K562 (cell line): Measurements from ENCODE around the gene PRRT1. TPM values are rescaled to one million over a fixed set of nuclear protein-coding genes. Genes with fewer than 3 reads are reported as not detected.
A peak's percentile ranks its signal among the peaks of the same experiment; 100 is the strongest.

Experiments
- CAMTA2 ChIP-seq: fragments of 250-450 bp; sonication (Bioruptor Pico); conservative IDR thresholded peaks from 2 replicates; pipeline ENCODE4 v1.5.1; 2022
- CHD4 ChIP-seq: fragments of 200-600 bp; sonication (generic); IDR thresholded peaks from 3 replicates; pipeline ENCODE4 v1.6.1; 2012; ENCODE audit warnings: low read depth, mild to moderate bottlenecking, mixed read lengths, low read length, inconsistent platforms; ENCODE audit not compliant: insufficient read depth, insufficient replicate concordance, poor library complexity, severe bottlenecking
- FOXJ2 ChIP-seq: fragments of 200-800 bp; sonication (Bioruptor generic); IDR thresholded peaks from 2 replicates; pipeline ENCODE4 v1.6.1; 2016; ENCODE audit warnings: missing genetic modification characterization, missing compliant biosample characterization
- KLF6 ChIP-seq: fragments of 250-450 bp; sonication (Bioruptor Pico); IDR thresholded peaks from 2 replicates; pipeline ENCODE4 v1.4.0; 2020; ENCODE audit warnings: mild to moderate bottlenecking, moderate library complexity, borderline replicate concordance
- MCM7 ChIP-seq, 2 experiments: fragments of 450-650 bp; IDR thresholded peaks; 2 replicates each; pipeline ENCODE4 v1.6.1; 2016 to 2018
- MTA3 ChIP-seq: fragments of 450-650 bp; formaldehyde crosslinking; IDR thresholded peaks from 2 replicates; pipeline ENCODE4 v1.6.1; 2017; ENCODE audit warnings: mild to moderate bottlenecking, borderline replicate concordance
- RBFOX2 ChIP-seq: fragments of 200-400 bp; formaldehyde crosslinking; IDR thresholded peaks from 2 replicates; pipeline ENCODE4 v1.6.1; 2017; ENCODE audit warnings: low read depth, mild to moderate bottlenecking, low read length, moderate library complexity
- SP2 ChIP-seq: IDR thresholded peaks from 2 replicates; pipeline ENCODE4 v1.6.1; 2011; ENCODE audit warnings: mild to moderate bottlenecking, low read depth, low read length, moderate library complexity; ENCODE audit not compliant: poor library complexity, severe bottlenecking; ENCODE audit errors: extremely low read depth
- ZBTB7A ChIP-seq: IDR thresholded peaks from 2 replicates; pipeline ENCODE4 v1.6.1; 2011; ENCODE audit warnings: low read depth, mild to moderate bottlenecking, low read length, moderate library complexity, borderline replicate concordance; ENCODE audit not compliant: control insufficient read depth
- ZEB2 ChIP-seq: fragments of 450-650 bp; IDR thresholded peaks from 2 replicates; pipeline ENCODE4 v1.6.1; 2016
- ZNF121 ChIP-seq: sonication (generic); formaldehyde crosslinking; conservative IDR thresholded peaks from 2 replicates; pipeline ENCODE4 v1.8.0; 2022; ENCODE audit warnings: missing genetic modification reagents
- ZNF212 ChIP-seq: fragments of 450-650 bp; formaldehyde crosslinking; IDR thresholded peaks from 2 replicates; pipeline ENCODE4 v1.4.0; 2020; ENCODE audit warnings: mild to moderate bottlenecking
- ZNF586 ChIP-seq: fragments of 450-650 bp; formaldehyde crosslinking; conservative IDR thresholded peaks from 2 replicates; pipeline ENCODE4 v1.4.0; 2020; ENCODE audit warnings: mild to moderate bottlenecking, moderate library complexity
- ZNF639 ChIP-seq, 2 experiments: fragments of 200-800 bp in 1 of 2; sonication (Bioruptor generic) in 1 of 2; sonication (generic) in 1 of 2; formaldehyde crosslinking in 1 of 2; IDR thresholded peaks in 1 of 2; conservative IDR thresholded peaks in 1 of 2; 2 replicates each; pipeline versions ENCODE4 v1.5.0 to v1.6.1; 2016 to 2020; ENCODE audit warnings: missing compliant biosample characterization in 1 of 2, missing genetic modification characterization in 1 of 2, missing genetic modification reagents in 1 of 2
- ZNF717 ChIP-seq: fragments of 250-450 bp; sonication (Bioruptor Pico); IDR thresholded peaks from 2 replicates; pipeline ENCODE4 v1.5.0; 2021
- polyA plus RNA-seq, 8 experiments: library from polyadenylated mRNA; depleted of rRNA in 4 of 8; stranded (reverse) in 5 of 8; unstranded in 3 of 8; fragments of >200 nt; fragmentation: Nextera tagmentation in 2 of 8; fragmentation: Illumina TruSeq in 1 of 8; extraction: Ambion mirVana in 2 of 8; extraction: Trizol in 1 of 8; gene quantifications; 2 replicates each; pipeline versions ENCODE4 v1.2.1 to v1.2.3, GENCODE V29; 2011 to 2014; ENCODE audit warnings: inconsistent platforms in 1 of 8, missing spikeins in 1 of 8
- total RNA-seq, 7 experiments: library from RNA; depleted of rRNA in 6 of 7; stranded (reverse); fragments of >200 nt in 6 of 7; fragmentation: Illumina TruSeq in 2 of 7; extraction: Trizol in 2 of 7; gene quantifications; 2 replicates each; pipeline versions ENCODE4 v1.2.1 to v1.2.3, GENCODE V29; 2011 to 2021; ENCODE audit warnings: low replicate concordance in 1 of 7
- TF ChIP-seq, protein P1 (sequence below): fragments of 250-450 bp; sonication (Bioruptor Pico); IDR thresholded peaks from 2 replicates; pipeline ENCODE4 v1.5.0; 2021; ENCODE audit warnings: mild to moderate bottlenecking, borderline replicate concordance
- TF ChIP-seq, protein P2 (sequence below): fragments of 250-450 bp; sonication (Bioruptor Pico); IDR thresholded peaks from 2 replicates; pipeline ENCODE4 v1.4.0; 2020; ENCODE audit warnings: borderline replicate concordance

The PRRT1 gene
- total and polyA plus RNA-seq, 9 of the 15 experiments (the other 6 are each of a cell fraction or from before 2014, with no cell fraction given) = 0.14 to 3.5 (median 0.41) TPM

- TF ChIP-seq, protein P1, sequence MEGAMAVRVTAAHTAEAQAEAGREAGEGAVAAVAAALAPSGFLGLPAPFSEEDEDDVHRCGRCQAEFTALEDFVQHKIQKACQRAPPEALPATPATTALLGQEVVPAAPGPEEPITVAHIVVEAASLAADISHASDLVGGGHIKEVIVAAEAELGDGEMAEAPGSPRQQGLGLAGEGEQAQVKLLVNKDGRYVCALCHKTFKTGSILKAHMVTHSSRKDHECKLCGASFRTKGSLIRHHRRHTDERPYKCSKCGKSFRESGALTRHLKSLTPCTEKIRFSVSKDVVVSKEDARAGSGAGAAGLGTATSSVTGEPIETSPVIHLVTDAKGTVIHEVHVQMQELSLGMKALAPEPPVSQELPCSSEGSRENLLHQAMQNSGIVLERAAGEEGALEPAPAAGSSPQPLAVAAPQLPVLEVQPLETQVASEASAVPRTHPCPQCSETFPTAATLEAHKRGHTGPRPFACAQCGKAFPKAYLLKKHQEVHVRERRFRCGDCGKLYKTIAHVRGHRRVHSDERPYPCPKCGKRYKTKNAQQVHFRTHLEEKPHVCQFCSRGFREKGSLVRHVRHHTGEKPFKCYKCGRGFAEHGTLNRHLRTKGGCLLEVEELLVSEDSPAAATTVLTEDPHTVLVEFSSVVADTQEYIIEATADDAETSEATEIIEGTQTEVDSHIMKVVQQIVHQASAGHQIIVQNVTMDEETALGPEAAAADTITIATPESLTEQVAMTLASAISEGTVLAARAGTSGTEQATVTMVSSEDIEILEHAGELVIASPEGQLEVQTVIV (CRISPR knock-in tag) = no peak
- no peak for TF ChIP-seq ZNF212 (CRISPR knock-in tag)
- no peak for TF ChIP-seq CAMTA2 (CRISPR knock-in tag)
- TF ChIP-seq SP2 = no peak
- no peak for TF ChIP-seq FOXJ2
- 0 out of 4 replicates have a peak, but pooled peaks of 1 of the 2 experiments have one; percentile 88 for TF ChIP-seq MCM7 (IDR thresholded peaks at IDR 0.05)
- TF ChIP-seq ZNF121 = no peak
- TF ChIP-seq, protein P2, sequence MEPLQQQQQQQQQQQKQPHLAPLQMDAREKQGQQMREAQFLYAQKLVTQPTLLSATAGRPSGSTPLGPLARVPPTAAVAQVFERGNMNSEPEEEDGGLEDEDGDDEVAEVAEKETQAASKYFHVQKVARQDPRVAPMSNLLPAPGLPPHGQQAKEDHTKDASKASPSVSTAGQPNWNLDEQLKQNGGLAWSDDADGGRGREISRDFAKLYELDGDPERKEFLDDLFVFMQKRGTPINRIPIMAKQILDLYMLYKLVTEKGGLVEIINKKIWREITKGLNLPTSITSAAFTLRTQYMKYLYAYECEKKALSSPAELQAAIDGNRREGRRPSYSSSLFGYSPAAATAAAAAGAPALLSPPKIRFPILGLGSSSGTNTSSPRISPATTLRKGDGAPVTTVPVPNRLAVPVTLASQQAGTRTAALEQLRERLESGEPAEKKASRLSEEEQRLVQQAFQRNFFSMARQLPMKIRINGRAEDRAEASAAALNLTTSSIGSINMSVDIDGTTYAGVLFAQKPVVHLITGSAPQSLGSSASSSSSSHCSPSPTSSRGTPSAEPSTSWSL = no peak
- peak; percentile 51; the same call in 1 of the 2 replicates for TF ChIP-seq ZEB2
- 0 out of 2 replicates have a peak, but pooled peaks have one; percentile 41 for TF ChIP-seq ZNF717 (CRISPR knock-in tag)
- TF ChIP-seq ZNF639 (CRISPR knock-in tag; conservative IDR thresholded peaks at IDR 0.05 in 1 of 2, IDR thresholded peaks at IDR 0.05 in 1 of 2) = no peak
- TF ChIP-seq MTA3 = no peak
- 0 out of 2 replicates have a peak, but pooled peaks have one; percentile 60 for TF ChIP-seq KLF6 (CRISPR knock-in tag)
- TF ChIP-seq ZNF586 = no peak
- no peak for TF ChIP-seq RBFOX2
- no peak for TF ChIP-seq ZBTB7A
- no peak for TF ChIP-seq CHD4
Measured at GRCh38 chr6:32176476-32177182, 24.9 kb upstream of the PRRT1 start (continued).
